BLaER1 (cell line): ENCODE results near the gene LRRC2.
A peak's percentile ranks its signal among the peaks of the same experiment; 100 is the strongest.
"Not testable (repeated sequence)": the region's sequence is repeated elsewhere in the genome, so short reads cannot be mapped to it uniquely, and the experiment has no call there.

Experiments used
- H3K27ac ChIP-seq: shearing (Covaris generic); formaldehyde crosslinking; 2 replicates; pipeline ENCODE4 v1.8.1; 2022
- H3K27me3 ChIP-seq: shearing (Covaris generic); formaldehyde crosslinking; 2 replicates; pipeline ENCODE4 v1.8.1; 2022
- H3K36me3 ChIP-seq: shearing (Covaris generic); formaldehyde crosslinking; 2 replicates; pipeline ENCODE4 v1.8.1; 2022
- H3K4me1 ChIP-seq: shearing (Covaris generic); formaldehyde crosslinking; 2 replicates; pipeline ENCODE4 v1.8.1; 2022
- H3K4me2 ChIP-seq: shearing (Covaris generic); formaldehyde crosslinking; 2 replicates; pipeline ENCODE4 v1.8.1; 2022
- H3K4me3 ChIP-seq: shearing (Covaris generic); formaldehyde crosslinking; 2 replicates; pipeline ENCODE4 v1.8.1; 2022
- H3K9ac ChIP-seq: shearing (Covaris generic); formaldehyde crosslinking; 2 replicates; pipeline ENCODE4 v1.8.1; 2022
- H3K9me3 ChIP-seq: shearing (Covaris generic); formaldehyde crosslinking; 2 replicates; pipeline ENCODE4 v1.8.1; 2022
- H4K20me1 ChIP-seq: shearing (Covaris generic); formaldehyde crosslinking; 2 replicates; pipeline ENCODE4 v1.8.1; 2022
- Cebpa-rat ChIP-seq: shearing (Covaris generic); IDR thresholded peaks from 2 replicates; pipeline ENCODE4 v1.8.1; 2022

Gene LRRC2

GRCh38 chr3:46504789-46505188, 61.3 kb downstream of the LRRC2 start:
- peaks cover 20% of the 10 kb centered on the region for H3K9me3 ChIP-seq
- no peak overlapping the region for H3K4me3 ChIP-seq
- no peaks in the 10 kb centered on the region for H4K20me1 ChIP-seq
- H3K27ac ChIP-seq = no peak overlapping the region
- no peaks in the 10 kb centered on the region for H3K36me3 ChIP-seq
- no peak overlapping the region for H3K9ac ChIP-seq
- TF ChIP-seq Cebpa-rat = no peak
- no peak overlapping the region for H3K4me2 ChIP-seq
- peaks cover 23% of the 10 kb centered on the region for H3K4me1 ChIP-seq
- H3K27me3 ChIP-seq = no peaks in the 10 kb centered on the region

GRCh38 chr3:46503200-46503874, 62.8 kb downstream of the LRRC2 start:
- Histone ChIP-seq H3K27ac (no peak overlapping the region), H3K27me3 (no peaks in the 10 kb centered on the region), H3K4me2 (no peak overlapping the region), H4K20me1 (no peaks in the 10 kb centered on the region), H3K9ac (no peak overlapping the region), H3K36me3 (no peaks in the 10 kb centered on the region), H3K4me1 (peaks cover 23% of the 10 kb centered on the region), H3K9me3 (peaks cover 20% of the 10 kb centered on the region), H3K4me3 (no peak overlapping the region)
- no peak for TF ChIP-seq Cebpa-rat

GRCh38 chr3:46501702-46502101, 64.4 kb downstream of the LRRC2 start:
- peak overlapping the region; percentile 51 for H3K4me2 ChIP-seq
- H4K20me1 ChIP-seq = no peaks in the 10 kb centered on the region
- peaks cover 20% of the 10 kb centered on the region for H3K9me3 ChIP-seq
- H3K27me3 ChIP-seq = no peaks in the 10 kb centered on the region
- TF ChIP-seq Cebpa-rat = no peak
- H3K36me3 ChIP-seq = no peaks in the 10 kb centered on the region
- no peak overlapping the region for H3K27ac ChIP-seq
- H3K9ac ChIP-seq = no peak overlapping the region
- H3K4me1 ChIP-seq = peaks cover 28% of the 10 kb centered on the region
- H3K4me3 ChIP-seq = no peak overlapping the region

- Histone ChIP-seq H3K4me2 (peak overlapping the region; percentile 51), H3K4me1 (peaks cover 34% of the 10 kb centered on the region), H3K4me3 (no peak overlapping the region), H3K9ac (no peak overlapping the region), H3K9me3 (peaks cover 20% of the 10 kb centered on the region), H3K36me3 (no peaks in the 10 kb centered on the region), H3K27ac (no peak overlapping the region), H3K27me3 (no peaks in the 10 kb centered on the region), H4K20me1 (no peaks in the 10 kb centered on the region)
- no peak for TF ChIP-seq Cebpa-rat
Observed at GRCh38 chr3:46500656-46501635, 65.2 kb downstream of the LRRC2 start.

- 0 out of 2 replicates have a peak overlapping the region, but pooled peaks have one; percentile 30 for H3K27ac ChIP-seq
- H3K4me1 ChIP-seq = peaks cover 37% of the 10 kb centered on the region
- no peak overlapping the region for H3K4me2 ChIP-seq
- no peaks in the 10 kb centered on the region for H3K36me3 ChIP-seq
- H3K27me3 ChIP-seq = no peaks in the 10 kb centered on the region
- H3K9ac ChIP-seq = no peak overlapping the region
- TF ChIP-seq Cebpa-rat = no peak
- no peak overlapping the region for H3K4me3 ChIP-seq
- H4K20me1 ChIP-seq = no peaks in the 10 kb centered on the region
- H3K9me3 ChIP-seq = peaks cover 9% of the 10 kb centered on the region
Observed at GRCh38 chr3:46498916-46499519, 67.1 kb downstream of the LRRC2 start.

- peak within 1 kb of the TSS; percentile 17; the same call in 1 of the 2 replicates for H3K4me2 ChIP-seq
- H3K9ac ChIP-seq = no peak within 1 kb of the TSS
- H3K9me3 ChIP-seq = peaks cover 4% of the 10 kb centered on the region; the same call in 1 of the 2 replicates
- H3K4me3 ChIP-seq = no peak within 1 kb of the TSS
- H3K36me3 ChIP-seq = no peaks in the 10 kb centered on the region
- no peaks in the 10 kb centered on the region for H3K27me3 ChIP-seq
- H4K20me1 ChIP-seq = no peaks in the 10 kb centered on the region
- H3K4me1 ChIP-seq = peaks cover 39% of the 10 kb centered on the region
- H3K27ac ChIP-seq = peak within 1 kb of the TSS; percentile 55; the same call in 1 of the 2 replicates
- TF ChIP-seq Cebpa-rat = no peak
Observed at GRCh38 chr3:46497556-46498265, 68.4 kb downstream of the LRRC2 start, which contains the start of gene RTP3. Gene RTP3 (plus strand): TSS chr3:46497976. CDS start chr3:46498063, 87 bp downstream.

GRCh38 chr3:46496746-46497555, 69.2 kb downstream of the LRRC2 start:
- Histone ChIP-seq H3K4me3 (no peak overlapping the region), H3K27me3 (no peaks in the 10 kb centered on the region), H3K36me3 (no peaks in the 10 kb centered on the region), H3K9ac (no peak overlapping the region), H3K4me1 (peaks cover 42% of the 10 kb centered on the region), H4K20me1 (no peaks in the 10 kb centered on the region), H3K27ac (peak overlapping the region; percentile 55; the same call in 1 of the 2 replicates), H3K4me2 (peak overlapping the region; percentile 17; the same call in 1 of the 2 replicates), H3K9me3 (peaks cover 4% of the 10 kb centered on the region; the same call in 1 of the 2 replicates)
- TF ChIP-seq Cebpa-rat = no peak

GRCh38 chr3:46495901-46496456, 70.1 kb downstream of the LRRC2 start:
- Histone ChIP-seq H3K4me1 (peaks cover 42% of the 10 kb centered on the region), H3K9me3 (peaks cover 4% of the 10 kb centered on the region; the same call in 1 of the 2 replicates), H3K27me3 (no peaks in the 10 kb centered on the region), H3K4me2 (no peak overlapping the region), H3K36me3 (no peaks in the 10 kb centered on the region), H3K4me3 (no peak overlapping the region), H3K9ac (no peak overlapping the region), H3K27ac (no peak overlapping the region), H4K20me1 (no peaks in the 10 kb centered on the region)
- no peak for TF ChIP-seq Cebpa-rat

- H3K36me3 ChIP-seq, H3K9me3 ChIP-seq, H3K9ac ChIP-seq, H3K4me2 ChIP-seq, H3K27me3 ChIP-seq, H4K20me1 ChIP-seq, H3K4me3 ChIP-seq, H3K27ac ChIP-seq: not testable (repeated sequence)
- H3K4me1 ChIP-seq = peaks cover 48% of the 10 kb centered on the region
Observed at GRCh38 chr3:46494491-46494890, 71.6 kb downstream of the LRRC2 start.
